A549 (cell line): ENCODE measurements around the gene TPSAB1. TPM values are rescaled to one million over a fixed set of nuclear protein-coding genes. Genes with fewer than 3 reads are reported as not detected.

ENCODE experiments used
- ATAC-seq, 2 experiments: fragments of 200-7000 bp in 1 of 2; fragments of >200 bp in 1 of 2; cut with Nextera tagmentation in 1 of 2; cut with Tn5 transposase in 1 of 2; 3 replicates each; pipeline versions ENCODE4 v1.8.0 to v1.9.1; 2018 to 2020; ENCODE audit warnings: mild to moderate bottlenecking in 1 of 2, moderate library complexity in 1 of 2
- CTCF ChIA-PET: fragments of 300-600 bp; sonication (Branson Sonifier 250); formaldehyde crosslinking; extraction: SDS; loops from one replicate; lab custom pipeline; 2021; ENCODE audit warnings: antibody characterized with exemption, inconsistent platforms; lab: Yijun Ruan, JAX
- POLR2A ChIA-PET: fragments of 350-600 bp; formaldehyde crosslinking; extraction: SDS; loops from one replicate; lab custom pipeline; 2021; ENCODE audit warnings: antibody characterized with exemption, inconsistent platforms; lab: Yijun Ruan, JAX
- DNase-seq, 2 experiments: peaks; one replicate each; pipeline versions ENCODE4 v3.0.0 to v3.0.0-alpha.2; 2011 to 2016; ENCODE audit warnings: low read depth in 1 of 2, low spot score in 1 of 2
- FAIRE-seq: peaks from 2 replicates; lab custom pipeline; 2011; peaks lifted over from hg19 to GRCh38; lab: Jason Lieb, UNC
- H3K27ac ChIP-seq, 2 experiments: fragments of >200 bp; sonication (Bioruptor Twin); formaldehyde crosslinking; 3 replicates each; pipeline ENCODE4 v1.5.1; 2016 to 2017
- H3K4me1 ChIP-seq: fragments of >200 bp; sonication (Bioruptor Twin); formaldehyde crosslinking; 3 replicates; pipeline ENCODE4 v1.6.1; 2016
- H3K4me2 ChIP-seq: fragments of >200 bp; sonication (Bioruptor Twin); formaldehyde crosslinking; 3 replicates; pipeline ENCODE4 v1.6.1; 2016
- H3K4me3 ChIP-seq: fragments of >200 bp; sonication (Bioruptor Twin); formaldehyde crosslinking; 3 replicates; pipeline ENCODE4 v1.5.1; 2016
- H3K9me3 ChIP-seq: fragments of >200 bp; sonication (Bioruptor Twin); formaldehyde crosslinking; 3 replicates; pipeline ENCODE4 v1.6.1; 2016
- BHLHE40 ChIP-seq: IDR thresholded peaks from 2 replicates; pipeline ENCODE4 v1.6.1; 2012; ENCODE audit warnings: low read depth, low read length, inconsistent platforms
- CBX8 ChIP-seq: fragments of 200-600 bp; sonication (generic); IDR thresholded peaks from 2 replicates; pipeline ENCODE4 v1.6.1; 2016
- CTCF ChIP-seq: fragments of >200 bp; sonication (Bioruptor Twin); formaldehyde crosslinking; IDR thresholded peaks from 3 replicates; pipeline ENCODE4 v1.5.1; 2016
- E2F6 ChIP-seq: IDR thresholded peaks from 2 replicates; pipeline ENCODE4 v1.6.1; 2012; ENCODE audit warnings: low read depth, borderline replicate concordance
- EP300 ChIP-seq, 2 experiments: fragments of >200 bp; sonication (Bioruptor Twin); formaldehyde crosslinking; IDR thresholded peaks; 2 replicates in 1 of 2; 3 replicates in 1 of 2; pipeline ENCODE4 v1.6.1; 2016 to 2017
- ESRRA ChIP-seq: fragments of 150-350 bp; IDR thresholded peaks from 2 replicates; pipeline ENCODE4 v1.6.1; 2014; ENCODE audit warnings: mild to moderate bottlenecking, low read length, borderline replicate concordance
- GATA3 ChIP-seq: IDR thresholded peaks from 2 replicates; pipeline ENCODE4 v1.6.1; 2012; ENCODE audit warnings: borderline replicate concordance
- HOXA7 ChIP-seq: fragments of 250-450 bp; sonication (Bioruptor Pico); IDR thresholded peaks from 2 replicates; pipeline ENCODE4 v1.5.0; 2020; ENCODE audit warnings: mild to moderate bottlenecking, moderate library complexity
- HOXB5 ChIP-seq: fragments of 250-450 bp; sonication (Bioruptor Pico); IDR thresholded peaks from 2 replicates; pipeline ENCODE4 v1.5.0; 2020; ENCODE audit warnings: mild to moderate bottlenecking, moderate library complexity
- JUN ChIP-seq, 2 experiments: fragments of >200 bp; sonication (Bioruptor Twin); formaldehyde crosslinking; IDR thresholded peaks; 2 replicates in 1 of 2; 3 replicates in 1 of 2; pipeline ENCODE4 v1.6.1; 2016 to 2017
- KDM1A ChIP-seq: fragments of 200-600 bp; sonication (generic); IDR thresholded peaks from 2 replicates; pipeline ENCODE4 v1.6.1; 2016; ENCODE audit warnings: low read depth, mild to moderate bottlenecking
- KDM5A ChIP-seq: fragments of 200-600 bp; sonication (generic); IDR thresholded peaks from 2 replicates; pipeline ENCODE4 v1.6.1; 2016; ENCODE audit warnings: antibody characterized with exemption, mild to moderate bottlenecking
- MYC ChIP-seq: IDR thresholded peaks from 2 replicates; pipeline ENCODE4 v1.6.1; 2012; ENCODE audit warnings: mild to moderate bottlenecking, inconsistent platforms, low read length, improper control_type of control experiment, borderline replicate concordance
- NPAS2 ChIP-seq: fragments of 250-450 bp; sonication (Bioruptor Pico); IDR thresholded peaks from 2 replicates; pipeline ENCODE4 v1.8.0; 2022; ENCODE audit warnings: mild to moderate bottlenecking, moderate library complexity, borderline replicate concordance
- POLR2A ChIP-seq: IDR thresholded peaks from 2 replicates; pipeline ENCODE4 v1.6.1; 2012; ENCODE audit warnings: mild to moderate bottlenecking, low read length
- RAD21 ChIP-seq, 2 experiments: fragments of >200 bp in 1 of 2; sonication (Bioruptor Twin) in 1 of 2; formaldehyde crosslinking in 1 of 2; IDR thresholded peaks in 1 of 2; conservative IDR thresholded peaks in 1 of 2; 2 replicates in 1 of 2; 3 replicates in 1 of 2; pipeline ENCODE4 v1.6.1; 2012 to 2018; ENCODE audit warnings: inconsistent platforms in 1 of 2
- RARB ChIP-seq: fragments of 250-450 bp; sonication (Bioruptor Pico); IDR thresholded peaks from 2 replicates; pipeline ENCODE4 v1.8.0; 2021; ENCODE audit warnings: mild to moderate bottlenecking, moderate library complexity
- ZFP36 ChIP-seq: fragments of 450-650 bp; IDR thresholded peaks from 2 replicates; pipeline ENCODE4 v1.6.1; 2014; ENCODE audit warnings: borderline replicate concordance; ENCODE audit not compliant: partially characterized antibody
- ZNF302 ChIP-seq: fragments of 250-450 bp; sonication (Bioruptor Pico); IDR thresholded peaks from 2 replicates; pipeline ENCODE4 v1.9.0; 2021; ENCODE audit warnings: inconsistent platforms, mild to moderate bottlenecking, moderate library complexity
- ZSCAN20 ChIP-seq: fragments of 250-450 bp; sonication (Bioruptor Pico); IDR thresholded peaks from 2 replicates; pipeline ENCODE4 v1.8.0; 2022; ENCODE audit warnings: mild to moderate bottlenecking, moderate library complexity
- WGBS: methylation state at CpG from one replicate; pipeline ENCODE4 v1.1.6; 2017; ENCODE audit errors: missing lambda C conversion rate; 5-methylcytosine and 5-hydroxymethylcytosine counted together
- polyA plus RNA-seq, 4 experiments: library from polyadenylated mRNA; depleted of rRNA in 3 of 4; stranded (reverse); fragments of >200 nt; fragmentation: RNase III in 1 of 4; extraction: RNeasy Plus Mini Kit Qiagen cat#74134 plus additional on column Dnase treatment in 1 of 4; gene quantifications; 2 replicates in 3 of 4; 3 replicates in 1 of 4; pipeline ENCODE4 v1.2.3, GENCODE V29; 2011 to 2017
- TF ChIP-seq, protein P1 (sequence below): IDR thresholded peaks from 2 replicates; pipeline ENCODE4 v1.6.1; 2012
- TF ChIP-seq, protein P2 (sequence below): fragments of 450-650 bp; IDR thresholded peaks from 2 replicates; pipeline ENCODE4 v1.6.1; 2014; ENCODE audit warnings: antibody characterized with exemption
- TF ChIP-seq, protein P3 (sequence below): fragments of 250-450 bp; sonication (Bioruptor Pico); IDR thresholded peaks from 2 replicates; pipeline ENCODE4 v1.5.0; 2021; ENCODE audit warnings: mild to moderate bottlenecking, moderate library complexity, borderline replicate concordance

TPSAB1 gene
- polyA plus RNA-seq, 2 of the 4 experiments (the other 2 are of a cell fraction) = not detected

- ChIA-PET CTCF (interaction anchor here (0.9 to 1.8 kb wide), 3 partner anchors 8 to 228 kb away, joined by 3 to 4 read pairs (median 3); no protein-coding TSS in a partner anchor), POLR2A (no interaction called here)
- ATAC-seq = peak in 1 of 2 experiments; percentile 39; a peak in 3 of 6 replicates
- Histone ChIP-seq H3K4me3 (no peak overlapping the region), H3K4me2 (no peak overlapping the region), H3K9me3 (no peaks in the 10 kb centered on the region)
- 56% methylated on average over 38 of the region's 38 CpGs for WGBS
- TF ChIP-seq MYC (no peak), JUN (IDR thresholded peaks at IDR 0.05) (no peak), NPAS2 (CRISPR knock-in tag) (no peak), KDM1A (no peak), HOXB5 (CRISPR knock-in tag) (no peak), POLR2A (no peak)
- TF ChIP-seq, protein P1, sequence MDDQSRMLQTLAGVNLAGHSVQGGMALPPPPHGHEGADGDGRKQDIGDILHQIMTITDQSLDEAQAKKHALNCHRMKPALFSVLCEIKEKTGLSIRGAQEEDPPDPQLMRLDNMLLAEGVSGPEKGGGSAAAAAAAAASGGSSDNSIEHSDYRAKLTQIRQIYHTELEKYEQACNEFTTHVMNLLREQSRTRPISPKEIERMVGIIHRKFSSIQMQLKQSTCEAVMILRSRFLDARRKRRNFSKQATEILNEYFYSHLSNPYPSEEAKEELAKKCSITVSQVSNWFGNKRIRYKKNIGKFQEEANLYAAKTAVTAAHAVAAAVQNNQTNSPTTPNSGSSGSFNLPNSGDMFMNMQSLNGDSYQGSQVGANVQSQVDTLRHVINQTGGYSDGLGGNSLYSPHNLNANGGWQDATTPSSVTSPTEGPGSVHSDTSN = no peak
- TF ChIP-seq, all 56 proteins: peak for 0
- no peak overlapping the region for H3K27ac ChIP-seq
- FAIRE-seq = no peak
- peaks cover 8% of the 10 kb centered on the region; the same call in 1 of the 3 replicates for H3K4me1 ChIP-seq
- no peak for DNase-seq
Measured at GRCh38 chr16:1285669-1286512, 45.4 kb downstream of the TPSAB1 start.

DNA sequence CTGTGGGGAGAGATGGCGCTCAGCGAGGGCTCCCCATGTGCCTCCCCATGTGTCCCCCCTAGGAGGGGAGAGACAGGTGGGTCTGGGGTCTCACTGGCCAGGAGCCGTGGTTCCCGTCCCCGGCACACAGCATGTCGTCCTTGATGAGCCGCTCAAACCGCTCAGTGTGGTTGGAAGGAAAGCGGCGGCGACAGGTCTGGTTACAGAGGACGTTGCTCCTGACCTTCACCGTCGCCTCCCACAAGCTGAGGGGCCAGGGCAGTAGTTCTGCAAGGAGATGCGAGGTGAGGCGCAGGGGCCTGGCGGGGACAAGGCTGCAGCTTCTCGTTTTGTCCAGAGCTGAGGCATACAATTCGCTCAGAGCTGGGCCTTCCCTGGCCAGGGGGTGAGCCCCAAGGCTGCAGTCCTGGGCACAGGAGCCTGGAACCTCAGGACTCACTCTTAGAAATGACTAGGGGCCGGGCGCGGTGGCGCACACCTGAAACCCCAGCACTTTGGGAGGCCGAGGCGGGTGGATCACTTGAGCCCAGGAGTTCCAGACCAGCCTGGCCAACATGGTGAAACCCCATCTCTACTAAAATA is 46.1 kb downstream of the TPSAB1 start:
- 74% methylated on average over 22 of the region's 25 CpGs for WGBS

DNA sequence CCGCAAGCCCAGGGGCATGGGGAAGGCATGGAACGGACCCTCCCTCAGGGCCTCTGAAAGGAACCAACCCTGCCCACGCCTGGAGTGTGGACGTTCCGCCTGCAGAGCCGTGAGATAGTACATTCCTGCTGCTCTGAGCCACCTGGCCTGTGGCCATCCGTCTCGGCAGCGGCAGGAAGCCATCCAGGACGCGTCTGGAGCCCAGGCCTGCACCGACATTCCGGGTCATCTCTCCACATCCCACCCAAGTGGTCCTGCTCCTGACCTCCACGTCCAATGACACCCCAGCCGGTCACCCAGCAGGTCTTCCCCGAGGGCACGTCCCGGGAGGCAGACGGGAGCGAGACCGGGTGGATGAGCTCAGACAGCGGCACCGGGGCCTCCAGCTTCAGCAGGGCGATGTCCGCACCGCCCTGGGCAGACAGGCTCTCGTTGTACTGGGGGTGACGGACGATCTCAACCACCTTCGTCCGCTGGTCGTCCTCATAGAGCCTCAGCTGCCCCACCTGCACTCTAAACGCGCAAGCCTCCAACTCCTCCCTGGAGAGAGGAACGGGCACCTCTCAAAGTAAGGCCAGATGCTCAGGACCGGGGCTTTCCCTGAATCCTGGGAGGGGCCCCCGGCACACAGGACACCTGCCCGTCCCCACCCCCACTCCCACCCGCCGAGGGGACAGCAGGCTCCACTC is 47.6 kb downstream of the TPSAB1 start:
- Histone ChIP-seq H3K4me2 (no peak overlapping the region), H3K4me3 (no peak overlapping the region)
- WGBS = 63% methylated on average over 34 of the region's 40 CpGs
- no peak for TF ChIP-seq KDM1A
- no peak for TF ChIP-seq ZFP36
- TF ChIP-seq CTCF = no peak
- TF ChIP-seq HOXA7 (CRISPR knock-in tag) = no peak
- TF ChIP-seq, protein P2, sequence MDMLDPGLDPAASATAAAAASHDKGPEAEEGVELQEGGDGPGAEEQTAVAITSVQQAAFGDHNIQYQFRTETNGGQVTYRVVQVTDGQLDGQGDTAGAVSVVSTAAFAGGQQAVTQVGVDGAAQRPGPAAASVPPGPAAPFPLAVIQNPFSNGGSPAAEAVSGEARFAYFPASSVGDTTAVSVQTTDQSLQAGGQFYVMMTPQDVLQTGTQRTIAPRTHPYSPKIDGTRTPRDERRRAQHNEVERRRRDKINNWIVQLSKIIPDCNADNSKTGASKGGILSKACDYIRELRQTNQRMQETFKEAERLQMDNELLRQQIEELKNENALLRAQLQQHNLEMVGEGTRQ = no peak
- no peak for TF ChIP-seq EP300 (IDR thresholded peaks at IDR 0.05)
- no peak for TF ChIP-seq RAD21 (conservative IDR thresholded peaks at IDR 0.05 in 1 of 2, IDR thresholded peaks at IDR 0.05 in 1 of 2)
- TF ChIP-seq, protein P3, sequence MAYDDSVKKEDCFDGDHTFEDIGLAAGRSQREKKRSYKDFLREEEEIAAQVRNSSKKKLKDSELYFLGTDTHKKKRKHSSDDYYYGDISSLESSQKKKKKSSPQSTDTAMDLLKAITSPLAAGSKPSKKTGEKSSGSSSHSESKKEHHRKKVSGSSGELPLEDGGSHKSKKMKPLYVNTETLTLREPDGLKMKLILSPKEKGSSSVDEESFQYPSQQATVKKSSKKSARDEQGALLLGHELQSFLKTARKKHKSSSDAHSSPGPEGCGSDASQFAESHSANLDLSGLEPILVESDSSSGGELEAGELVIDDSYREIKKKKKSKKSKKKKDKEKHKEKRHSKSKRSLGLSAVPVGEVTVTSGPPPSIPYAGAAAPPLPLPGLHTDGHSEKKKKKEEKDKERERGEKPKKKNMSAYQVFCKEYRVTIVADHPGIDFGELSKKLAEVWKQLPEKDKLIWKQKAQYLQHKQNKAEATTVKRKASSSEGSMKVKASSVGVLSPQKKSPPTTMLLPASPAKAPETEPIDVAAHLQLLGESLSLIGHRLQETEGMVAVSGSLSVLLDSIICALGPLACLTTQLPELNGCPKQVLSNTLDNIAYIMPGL (CRISPR knock-in tag) = no peak
- TF ChIP-seq RARB (CRISPR knock-in tag) = no peak

More for the DNA sequence above, 46.1 kb downstream of the TPSAB1 start:
- Histone ChIP-seq H3K4me1 (peaks cover 8% of the 10 kb centered on the region; the same call in 1 of the 3 replicates), H3K27ac (no peak overlapping the region), H3K4me2 (no peak overlapping the region), H3K4me3 (no peak overlapping the region), H3K9me3 (no peaks in the 10 kb centered on the region)
- TF ChIP-seq ESRRA (no peak), ZNF302 (CRISPR knock-in tag) (no peak), E2F6 (no peak), CBX8 (no peak), BHLHE40 (no peak), RARB (CRISPR knock-in tag) (no peak), KDM5A (no peak), POLR2A (no peak), ZSCAN20 (no peak), GATA3 (no peak), EP300 (IDR thresholded peaks at IDR 0.05) (no peak)
- TF ChIP-seq, protein P1 = no peak
- ChIA-PET CTCF (interaction anchor here (0.9 to 1.8 kb wide), 3 partner anchors 8 to 229 kb away, joined by 3 to 4 read pairs (median 3); no protein-coding TSS in a partner anchor), POLR2A (no interaction called here)
- DNase-seq (no peak), FAIRE-seq (no peak), ATAC-seq (no peak)

More for the DNA sequence above, 47.6 kb downstream of the TPSAB1 start:
- Histone ChIP-seq H3K9me3 (no peaks in the 10 kb centered on the region), H3K4me1 (peaks cover 8% of the 10 kb centered on the region; the same call in 1 of the 3 replicates), H3K27ac (no peak overlapping the region)
- POLR2A ChIA-PET = no interaction called here
- DNase-seq (no peak), FAIRE-seq (no peak), ATAC-seq (no peak; a peak in 1 of 6 replicates)
- CTCF ChIA-PET = interaction anchor here (0.9 to 1.8 kb wide), 3 partner anchors 10 to 182 kb away, joined by 3 to 4 read pairs (median 4); no protein-coding TSS in a partner anchor
